Neural progenitor cell (in vitro differentiated cells): ENCODE results near the gene TSBP1.

Experiments used
- CTCF ChIP-seq: fragments of 200-600 bp; sonication (generic); IDR thresholded peaks from 2 replicates; pipeline ENCODE4 v1.5.1; 2017; ENCODE audit warnings: antibody characterized with exemption, mild to moderate bottlenecking
- EZH2phosphoT487 ChIP-seq: fragments of 200-600 bp; sonication (generic); IDR thresholded peaks from 2 replicates; pipeline ENCODE4 v1.6.1; 2017; ENCODE audit warnings: antibody characterized with exemption

- no peak for TF ChIP-seq CTCF
- no peak for TF ChIP-seq EZH2phosphoT487
These were observed 16.1 kb upstream of the TSBP1 start for GRCh38 chr6:32387589-32388340.
